GM23338 (cell line): Measurements from ENCODE around the gene RTP5. TPM values are rescaled to one million over a fixed set of nuclear protein-coding genes. Genes with fewer than 3 reads are reported as not detected.

Source experiments
- ATAC-seq: fragments of 200-7000 bp; cut with Tn5 transposase; 3 replicates; pipeline ENCODE4 v1.9.1; 2020
- DNase-seq: peaks from one replicate; pipeline ENCODE4 v3.0.0-alpha.2; 2015; ENCODE audit warnings: low spot score
- H2AFZ ChIP-seq: fragments of 200-600 bp; sonication (generic); 2 replicates; pipeline ENCODE4 v1.8.0; 2016; ENCODE audit warnings: antibody characterized with exemption, mild to moderate bottlenecking, moderate library complexity
- H3F3A ChIP-seq: fragments of 200-600 bp; sonication (generic); replicated peaks from 2 replicates; pipeline ENCODE4 v1.8.0; 2017; ENCODE audit warnings: antibody characterized with exemption, mixed run types, low read depth
- H3K27ac ChIP-seq: fragments of 200-600 bp; sonication (generic); 2 replicates; pipeline ENCODE4 v1.6.1; 2016; ENCODE audit warnings: low read depth
- H3K27me3 ChIP-seq: fragments of 200-600 bp; sonication (generic); 2 replicates; pipeline ENCODE4 v1.8.0; 2016; ENCODE audit warnings: mild to moderate bottlenecking, mixed run types, moderate library complexity; ENCODE audit not compliant: insufficient read depth
- H3K36me3 ChIP-seq: fragments of 200-600 bp; sonication (generic); 2 replicates; pipeline ENCODE4 v1.8.0; 2016; ENCODE audit warnings: mild to moderate bottlenecking; ENCODE audit not compliant: insufficient read depth
- H3K4me1 ChIP-seq: fragments of 200-600 bp; sonication (generic); 2 replicates; pipeline ENCODE4 v1.8.0; 2016; ENCODE audit warnings: mild to moderate bottlenecking, moderate library complexity; ENCODE audit not compliant: insufficient read depth
- H3K4me2 ChIP-seq: fragments of 200-600 bp; sonication (generic); 2 replicates; pipeline ENCODE4 v1.7.1; 2017; ENCODE audit warnings: mixed run types
- H3K4me3 ChIP-seq: fragments of 200-600 bp; sonication (generic); 2 replicates; pipeline ENCODE4 v1.6.1; 2016; ENCODE audit warnings: mixed run types
- H3K79me2 ChIP-seq: fragments of 200-600 bp; sonication (generic); replicated peaks from 2 replicates; pipeline ENCODE4 v1.8.0; 2017; ENCODE audit warnings: mild to moderate bottlenecking; ENCODE audit not compliant: insufficient read depth
- H3K9me2 ChIP-seq: fragments of 200-600 bp; sonication (generic); 2 replicates; pipeline ENCODE4 v1.8.0; 2017; ENCODE audit not compliant: insufficient read depth
- H4K20me1 ChIP-seq: fragments of 200-600 bp; sonication (generic); replicated peaks from 2 replicates; pipeline ENCODE4 v1.8.0; 2017; ENCODE audit warnings: mild to moderate bottlenecking; ENCODE audit not compliant: insufficient read depth
- H3K27ac Mint-ChIP-seq: 2 replicates; pipeline ENCODE4 v1.8.0; 2020; ENCODE audit warnings: inconsistent platforms, mild to moderate bottlenecking, moderate library complexity, mixed read lengths
- H3K27me3 Mint-ChIP-seq: 3 replicates; pipeline ENCODE4 v1.8.0; 2022; ENCODE audit warnings: low read depth, mild to moderate bottlenecking, moderate library complexity, mixed read lengths, inconsistent platforms; ENCODE audit not compliant: insufficient read depth, poor library complexity
- H3K36me3 Mint-ChIP-seq: 3 replicates; pipeline ENCODE4 v1.8.0; 2021; ENCODE audit warnings: low read depth, mild to moderate bottlenecking, inconsistent platforms, moderate library complexity, mixed read lengths
- H3K4me1 Mint-ChIP-seq: 3 replicates; pipeline ENCODE4 v1.8.0; 2020; ENCODE audit warnings: mild to moderate bottlenecking, inconsistent platforms, mixed read lengths
- H3K4me3 Mint-ChIP-seq: 3 replicates; pipeline ENCODE4 v1.8.0; 2021; ENCODE audit warnings: moderate library complexity, mild to moderate bottlenecking, inconsistent platforms, mixed read lengths
- H3K9me3 Mint-ChIP-seq: 3 replicates; pipeline ENCODE4 v1.8.0; 2020; ENCODE audit warnings: moderate library complexity, mild to moderate bottlenecking, inconsistent platforms, mixed read lengths
- CREB1 ChIP-seq: fragments of 250-450 bp; sonication (Bioruptor Pico); IDR thresholded peaks from 2 replicates; pipeline ENCODE4 v1.5.0; 2020; ENCODE audit warnings: low read depth, mild to moderate bottlenecking, moderate library complexity
- CTCF ChIP-seq, 2 experiments: fragments of 200-600 bp in 1 of 2; sonication (generic) in 1 of 2; conservative IDR thresholded peaks; 2 replicates each; pipeline versions ENCODE4 v1.5.1 to v1.6.1; 2016 to 2017; ENCODE audit warnings: antibody characterized with exemption in 2 of 2, low read depth in 2 of 2, mild to moderate bottlenecking in 2 of 2, moderate library complexity in 1 of 2
- ETS1 ChIP-seq: IDR thresholded peaks from 2 replicates; pipeline ENCODE4 v1.6.1; 2016; ENCODE audit warnings: antibody characterized with exemption
- NANOG ChIP-seq: IDR thresholded peaks from 2 replicates; pipeline ENCODE4 v1.6.1; 2016; ENCODE audit warnings: antibody characterized with exemption, borderline replicate concordance
- REST ChIP-seq: IDR thresholded peaks from one replicate; pipeline ENCODE4 v1.6.1; 2018; ENCODE audit warnings: antibody characterized with exemption; ENCODE audit not compliant: unreplicated experiment
- STAT1 ChIP-seq: IDR thresholded peaks from one replicate; pipeline ENCODE4 v1.6.1; 2016; ENCODE audit warnings: antibody characterized with exemption; ENCODE audit not compliant: unreplicated experiment
- ZNF114 ChIP-seq: fragments of 250-450 bp; sonication (Bioruptor Pico); IDR thresholded peaks from 2 replicates; pipeline ENCODE4 v1.5.0; 2020; ENCODE audit warnings: mild to moderate bottlenecking, moderate library complexity
- ZNF331 ChIP-seq: fragments of 250-450 bp; sonication (Bioruptor Pico); IDR thresholded peaks from 2 replicates; pipeline ENCODE4 v1.5.0; 2020; ENCODE audit warnings: low read depth, mild to moderate bottlenecking, moderate library complexity
- polyA plus RNA-seq: library from polyadenylated mRNA; unstranded; fragments of >200 nt; fragmentation: Nextera tagmentation; extraction: Ambion mirVana; gene quantifications from 2 replicates; pipeline ENCODE4 v1.2.1, GENCODE V29; 2016
- total RNA-seq: library from RNA; depleted of rRNA; stranded (reverse); fragments of >200 nt; shearing (Covaris generic); gene quantifications from 2 replicates; pipeline ENCODE4 v1.2.3, GENCODE V29; 2014

RTP5 gene
- total and polyA plus RNA-seq, 2 experiments from 2014 or later: not detected

GRCh38 chr2:241895712-241896641 lies 26.4 kb downstream of the RTP5 start (continued):
- TF ChIP-seq ETS1: no peak
- TF ChIP-seq STAT1: no peak
- no peak for TF ChIP-seq NANOG
- no peak for TF ChIP-seq ZNF114 (CRISPR knock-in tag)
- TF ChIP-seq CTCF (conservative IDR thresholded peaks at IDR 0.05; ENCODE audit: low read depth in 2 of 2): no peak
- TF ChIP-seq CREB1 (CRISPR knock-in tag): no peak
- no peak for TF ChIP-seq REST
- TF ChIP-seq ZNF331 (CRISPR knock-in tag): no peak

- Histone ChIP-seq H3K27ac (no peak overlapping the region), H3F3A (peaks cover 6% of the 10 kb centered on the region), H3K4me2 (no peak overlapping the region), H4K20me1 (no peaks in the 10 kb centered on the region; the same call in 1 of the 2 replicates), H3K4me1 (peaks cover 12% of the 10 kb centered on the region; the same call in 1 of the 2 replicates), H3K27me3 (no peaks in the 10 kb centered on the region), H3K9me2 (no peaks in the 10 kb centered on the region), H3K36me3 (no peaks in the 10 kb centered on the region), H3K79me2 (no peaks in the 10 kb centered on the region), H2AFZ (no peak overlapping the region), H3K4me3 (no peak overlapping the region)
- Mint-ChIP-seq H3K27ac (no peak overlapping the region), H3K9me3 (peaks cover 12% of the 10 kb centered on the region; the same call in 2 of the 3 replicates), H3K36me3 (peaks cover 3% of the 10 kb centered on the region; the same call in 2 of the 3 replicates), H3K4me1 (peaks cover 23% of the 10 kb centered on the region), H3K27me3 (peaks cover 34% of the 10 kb centered on the region), H3K4me3 (no peak overlapping the region)
- DNase-seq: no peak
- no peak for ATAC-seq
- TF ChIP-seq NANOG (no peak), CTCF (conservative IDR thresholded peaks at IDR 0.05; ENCODE audit: low read depth in 2 of 2) (no peak), ZNF114 (CRISPR knock-in tag) (no peak), CREB1 (CRISPR knock-in tag) (no peak)
These were observed 27.2 kb downstream of the RTP5 start for GRCh38 chr2:241896746-241897201.
